WI38 (cell line): ENCODE data around the gene EPHB1.

ENCODE experiments used
- H3K4me3 ChIP-seq: 2 replicates; pipeline ENCODE4 v1.5.1; 2011; ENCODE audit warnings: low read depth, mild to moderate bottlenecking, control low read depth, low read length
- TF ChIP-seq, protein P1 (sequence below): IDR thresholded peaks from 2 replicates; pipeline ENCODE4 v1.5.1; 2012; ENCODE audit warnings: low read depth, mild to moderate bottlenecking, control low read depth, low read length

Gene EPHB1

DNA sequence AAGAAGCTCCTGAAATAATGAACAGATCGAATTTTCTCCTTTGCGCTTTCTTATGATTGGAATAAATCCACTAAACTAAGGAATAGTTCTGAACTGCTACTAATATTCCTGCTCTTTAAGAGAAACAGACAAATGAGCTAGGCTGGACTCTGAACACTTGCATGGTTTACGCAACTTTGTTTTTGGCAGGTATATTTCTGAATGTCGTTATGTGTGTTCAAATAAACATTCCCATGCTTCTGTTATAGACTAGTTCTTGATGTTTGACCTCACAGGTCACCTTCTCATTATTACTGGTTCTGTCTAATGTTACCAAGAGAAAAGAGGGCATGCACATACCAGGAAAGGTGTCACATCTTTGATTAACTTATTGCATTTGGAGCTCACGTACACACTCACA lies 418.2 kb downstream of the EPHB1 start:
- TF ChIP-seq, protein P1, sequence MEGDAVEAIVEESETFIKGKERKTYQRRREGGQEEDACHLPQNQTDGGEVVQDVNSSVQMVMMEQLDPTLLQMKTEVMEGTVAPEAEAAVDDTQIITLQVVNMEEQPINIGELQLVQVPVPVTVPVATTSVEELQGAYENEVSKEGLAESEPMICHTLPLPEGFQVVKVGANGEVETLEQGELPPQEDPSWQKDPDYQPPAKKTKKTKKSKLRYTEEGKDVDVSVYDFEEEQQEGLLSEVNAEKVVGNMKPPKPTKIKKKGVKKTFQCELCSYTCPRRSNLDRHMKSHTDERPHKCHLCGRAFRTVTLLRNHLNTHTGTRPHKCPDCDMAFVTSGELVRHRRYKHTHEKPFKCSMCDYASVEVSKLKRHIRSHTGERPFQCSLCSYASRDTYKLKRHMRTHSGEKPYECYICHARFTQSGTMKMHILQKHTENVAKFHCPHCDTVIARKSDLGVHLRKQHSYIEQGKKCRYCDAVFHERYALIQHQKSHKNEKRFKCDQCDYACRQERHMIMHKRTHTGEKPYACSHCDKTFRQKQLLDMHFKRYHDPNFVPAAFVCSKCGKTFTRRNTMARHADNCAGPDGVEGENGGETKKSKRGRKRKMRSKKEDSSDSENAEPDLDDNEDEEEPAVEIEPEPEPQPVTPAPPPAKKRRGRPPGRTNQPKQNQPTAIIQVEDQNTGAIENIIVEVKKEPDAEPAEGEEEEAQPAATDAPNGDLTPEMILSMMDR, result no peak
- no peak overlapping the region for H3K4me3 ChIP-seq

DNA sequence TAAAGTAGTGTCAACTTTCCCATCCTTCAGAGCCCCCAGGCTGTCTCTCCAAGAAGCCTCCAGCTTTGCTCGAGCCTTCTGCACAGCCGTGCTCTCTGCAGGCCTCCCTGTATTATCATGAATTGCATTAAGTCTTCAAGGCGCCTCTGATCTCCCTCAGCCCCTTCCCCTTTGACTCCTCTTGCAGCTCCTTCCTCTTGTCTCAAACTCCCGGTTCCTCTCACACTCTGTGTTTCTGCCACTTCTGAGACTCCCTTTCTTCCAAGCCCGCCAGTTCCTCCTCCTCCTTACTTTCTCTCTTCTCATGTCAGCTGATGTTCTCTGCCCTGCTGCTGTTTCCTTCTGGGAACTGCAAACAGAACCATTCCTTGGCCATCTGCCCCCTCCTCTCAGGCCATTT lies 418.8 kb downstream of the EPHB1 start:
- TF ChIP-seq, protein P1, result no peak
- H3K4me3 ChIP-seq, result no peak overlapping the region

DNA sequence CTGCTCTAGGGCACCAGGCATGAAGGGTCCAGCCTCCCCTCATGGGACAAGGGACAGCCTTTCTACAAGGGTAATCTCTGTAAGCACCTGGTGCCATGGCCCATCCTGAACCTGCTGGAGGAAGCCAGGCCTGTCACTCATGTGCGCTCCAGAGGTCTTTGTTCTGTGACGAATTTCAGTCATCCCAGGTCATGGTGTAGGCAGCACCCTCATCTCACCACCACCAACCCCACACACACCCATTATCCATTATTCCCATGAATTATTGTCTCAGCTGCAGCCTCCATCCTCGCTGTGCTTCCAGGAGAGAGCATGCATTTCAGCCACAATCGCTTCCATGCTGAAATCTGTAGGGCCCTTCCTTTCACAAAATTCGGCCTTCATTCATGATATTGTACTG lies 419.3 kb downstream of the EPHB1 start:
- TF ChIP-seq, protein P1, result no peak
- no peak overlapping the region for H3K4me3 ChIP-seq

DNA sequence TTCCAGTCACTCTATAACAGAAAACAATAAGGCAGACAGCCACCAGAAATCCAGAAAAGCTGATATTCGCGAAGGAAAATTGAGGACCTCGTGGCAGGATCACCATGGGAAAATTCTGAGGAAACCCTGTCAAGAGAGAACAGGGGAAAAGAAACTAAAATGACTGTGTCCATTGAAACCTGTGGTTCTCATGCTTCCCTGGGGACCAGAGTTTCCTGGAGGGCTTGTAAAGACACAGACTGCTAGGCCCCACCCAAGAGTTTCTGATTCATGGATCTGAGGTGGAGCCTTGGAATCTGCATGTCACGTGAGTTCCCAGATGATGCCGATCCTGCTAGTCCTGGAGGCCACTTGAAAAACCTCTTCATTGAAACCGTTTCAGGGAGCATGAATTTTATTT lies 420.5 kb downstream of the EPHB1 start:
- no peak overlapping the region for H3K4me3 ChIP-seq
- TF ChIP-seq, protein P1, result no peak

DNA sequence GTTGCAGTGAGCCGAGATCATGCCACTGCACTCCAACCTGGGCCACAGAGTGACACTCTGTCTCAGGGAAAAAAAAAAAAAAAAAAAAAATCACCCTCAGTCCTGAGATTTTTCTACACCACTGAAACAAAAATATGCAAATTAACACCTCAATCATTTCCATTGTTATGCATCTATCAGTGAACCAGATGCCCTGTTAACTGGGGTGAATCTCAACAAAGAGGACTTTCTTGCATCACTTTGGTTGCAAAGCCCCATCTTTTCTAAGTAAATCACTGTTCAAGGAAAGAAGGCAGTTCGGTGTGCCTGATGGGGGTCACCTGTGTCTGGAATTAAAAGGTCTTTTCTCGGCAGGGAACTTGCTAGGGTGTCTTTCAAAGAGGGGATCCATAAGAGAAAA lies 421.6 kb downstream of the EPHB1 start:
- H3K4me3 ChIP-seq, result no peak overlapping the region
- TF ChIP-seq, protein P1, result no peak

DNA sequence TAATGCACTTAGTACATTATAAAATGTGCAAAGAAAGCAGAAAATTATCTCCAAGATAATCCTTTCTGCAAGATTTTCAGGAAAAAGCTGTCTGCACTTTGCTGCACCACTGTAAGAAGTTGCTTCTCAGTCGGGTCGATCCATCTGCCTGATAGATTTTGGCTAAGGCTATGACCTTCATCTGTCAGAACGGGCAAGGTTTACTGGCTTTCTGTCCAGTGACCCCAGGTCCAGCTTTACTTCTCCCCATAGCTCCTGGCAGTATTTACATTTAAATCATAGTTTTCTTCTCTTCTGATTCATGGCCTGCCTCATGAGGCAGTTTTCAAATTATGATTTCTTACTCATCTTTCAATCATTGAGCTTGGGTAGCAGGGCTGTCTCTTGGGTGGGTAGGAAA lies 422.7 kb downstream of the EPHB1 start:
- no peak overlapping the region for H3K4me3 ChIP-seq
- TF ChIP-seq, protein P1, result no peak

DNA sequence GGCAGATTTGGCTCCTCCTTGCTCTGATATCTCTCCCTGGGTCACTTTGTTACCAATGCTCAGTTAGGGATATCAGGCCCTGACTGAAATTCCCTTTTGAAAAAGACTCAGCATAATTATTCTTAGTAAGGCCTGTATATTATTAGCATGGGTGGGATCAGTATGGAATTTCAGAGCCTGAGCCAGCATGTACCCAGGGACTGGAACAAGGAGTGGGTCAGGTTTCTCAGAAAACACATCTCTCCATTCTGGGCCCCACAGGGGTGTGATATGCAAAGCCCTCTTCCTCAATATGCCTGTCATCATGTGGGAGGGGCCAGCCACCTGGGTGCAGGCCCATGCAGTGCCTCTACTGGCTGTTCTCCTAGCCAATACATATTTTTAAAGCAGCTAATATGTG lies 423.2 kb downstream of the EPHB1 start:
- H3K4me3 ChIP-seq, result no peak overlapping the region
- TF ChIP-seq, protein P1, result no peak
